Gastroesophageal sphincter (tissue), 3 donors: Measurements from ENCODE around the gene SMAD3.

ENCODE experiments used
- POLR2A ChIP-seq, 2 donors: fragments of 450-650 bp; IDR thresholded peaks; one replicate each; pipeline ENCODE4 v1.6.1; 2017; ENCODE audit warnings: antibody characterized with exemption in 2 of 2, mild to moderate bottlenecking in 2 of 2, moderate library complexity in 1 of 2
- TF ChIP-seq, protein P1 (sequence below), 4 experiments: fragments of 200-600 bp in 2 of 4; fragments of 450-650 bp in 2 of 4; sonication (generic) in 1 of 4; IDR thresholded peaks; one replicate each; pipeline ENCODE4 v1.5.1; 2017 to 2019; ENCODE audit warnings: antibody characterized with exemption in 4 of 4, mild to moderate bottlenecking in 2 of 4, moderate library complexity in 2 of 4

DNA sequence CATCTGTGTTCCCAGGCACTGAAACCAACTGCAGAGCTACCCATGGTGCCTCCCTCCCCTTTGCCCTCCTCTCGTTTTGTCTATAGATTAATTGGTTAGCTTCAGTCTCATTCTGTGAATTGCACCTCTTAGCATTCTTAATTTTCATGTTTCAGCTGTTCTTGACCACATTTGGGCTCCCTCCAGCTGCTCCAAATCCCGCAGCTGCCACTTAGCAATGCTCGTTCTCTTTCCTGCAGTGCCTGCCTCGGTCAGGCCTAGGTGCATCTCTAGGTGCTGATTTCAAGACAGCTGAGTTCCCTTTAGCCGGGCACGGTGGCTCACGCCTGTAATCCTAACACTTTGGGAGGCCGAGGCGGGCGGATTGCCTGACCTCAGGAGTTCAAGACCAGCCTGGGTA lies 47.0 kb upstream of the SMAD3 start:
- TF ChIP-seq POLR2A (IDR thresholded peaks at IDR 0.05), result no peak
- TF ChIP-seq, protein P1, sequence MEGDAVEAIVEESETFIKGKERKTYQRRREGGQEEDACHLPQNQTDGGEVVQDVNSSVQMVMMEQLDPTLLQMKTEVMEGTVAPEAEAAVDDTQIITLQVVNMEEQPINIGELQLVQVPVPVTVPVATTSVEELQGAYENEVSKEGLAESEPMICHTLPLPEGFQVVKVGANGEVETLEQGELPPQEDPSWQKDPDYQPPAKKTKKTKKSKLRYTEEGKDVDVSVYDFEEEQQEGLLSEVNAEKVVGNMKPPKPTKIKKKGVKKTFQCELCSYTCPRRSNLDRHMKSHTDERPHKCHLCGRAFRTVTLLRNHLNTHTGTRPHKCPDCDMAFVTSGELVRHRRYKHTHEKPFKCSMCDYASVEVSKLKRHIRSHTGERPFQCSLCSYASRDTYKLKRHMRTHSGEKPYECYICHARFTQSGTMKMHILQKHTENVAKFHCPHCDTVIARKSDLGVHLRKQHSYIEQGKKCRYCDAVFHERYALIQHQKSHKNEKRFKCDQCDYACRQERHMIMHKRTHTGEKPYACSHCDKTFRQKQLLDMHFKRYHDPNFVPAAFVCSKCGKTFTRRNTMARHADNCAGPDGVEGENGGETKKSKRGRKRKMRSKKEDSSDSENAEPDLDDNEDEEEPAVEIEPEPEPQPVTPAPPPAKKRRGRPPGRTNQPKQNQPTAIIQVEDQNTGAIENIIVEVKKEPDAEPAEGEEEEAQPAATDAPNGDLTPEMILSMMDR (IDR thresholded peaks at IDR 0.05), result no peak
